GM18526 (cell line): Measurements from ENCODE around the gene ASCC3.

ENCODE experiments used
- POLR2A ChIP-seq: IDR thresholded peaks from 3 replicates; pipeline ENCODE4 v1.6.1; 2011; ENCODE audit not compliant: insufficient read length; ENCODE audit errors: extremely low read depth

Gene ASCC3

GRCh38 chr6:100790084-100790483 is 91.0 kb downstream of the ASCC3 start:
- TF ChIP-seq POLR2A: no peak

DNA sequence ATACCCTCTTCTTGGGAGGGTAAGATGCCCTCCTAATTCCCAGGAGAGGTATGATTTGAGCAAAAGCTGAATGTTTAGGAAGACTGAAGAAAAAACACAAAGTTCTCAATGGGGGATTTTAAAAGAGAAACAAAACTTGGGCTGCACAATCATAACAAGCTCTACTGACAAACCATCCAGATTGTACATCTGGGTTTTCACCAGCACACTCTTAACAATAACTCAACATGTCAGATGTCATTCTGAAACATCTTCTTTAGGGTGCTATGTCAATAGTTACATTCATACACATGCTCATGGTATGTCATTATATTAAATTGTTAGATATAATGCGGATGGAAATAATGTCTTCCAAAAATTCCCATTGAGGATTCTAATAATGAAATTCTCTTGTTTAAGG is 95.1 kb downstream of the ASCC3 start:
- TF ChIP-seq POLR2A: no peak

DNA sequence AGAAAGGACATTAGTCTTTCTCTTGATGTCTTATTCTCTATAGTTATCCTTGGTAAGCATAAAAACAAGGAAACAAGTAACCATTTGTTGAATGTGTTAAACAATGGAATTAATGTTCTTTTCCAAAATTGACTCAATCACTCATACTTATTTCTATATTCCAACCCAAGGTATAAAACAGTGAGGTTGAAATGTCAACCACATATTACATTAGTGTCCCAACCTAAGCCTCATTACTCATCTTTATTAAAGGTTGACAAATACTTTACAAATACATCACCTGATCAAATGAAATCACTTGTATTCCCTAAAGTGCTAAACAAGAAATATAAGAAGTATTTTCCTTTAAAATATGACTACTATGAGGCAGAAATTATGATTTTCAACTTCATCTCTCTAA is 100.5 kb downstream of the ASCC3 start:
- TF ChIP-seq POLR2A: no peak

- no peak for TF ChIP-seq POLR2A
Measured at GRCh38 chr6:100775667-100776066, 105.5 kb downstream of the ASCC3 start.

DNA sequence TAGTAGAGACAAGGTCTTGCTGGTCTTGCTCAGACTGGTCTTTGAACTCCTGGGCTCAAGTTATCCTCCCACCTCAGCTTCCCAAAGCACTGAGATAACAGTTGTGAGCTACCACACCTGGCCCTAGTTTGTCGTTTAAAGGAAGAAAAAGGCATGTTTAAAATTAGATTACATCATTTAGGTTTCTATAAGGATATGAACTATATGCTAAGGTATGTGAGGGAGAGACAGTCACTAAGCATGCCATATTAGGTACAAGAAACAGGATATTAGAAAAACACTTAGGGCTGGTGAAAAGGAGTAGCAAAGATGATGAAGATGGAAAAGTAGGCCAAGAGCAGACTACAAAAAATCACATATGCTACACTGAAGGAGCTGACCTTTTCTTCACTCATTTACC is 106.4 kb downstream of the ASCC3 start:
- TF ChIP-seq POLR2A: no peak

GRCh38 chr6:100768816-100769351 is 112.2 kb downstream of the ASCC3 start:
- TF ChIP-seq POLR2A: no peak

DNA sequence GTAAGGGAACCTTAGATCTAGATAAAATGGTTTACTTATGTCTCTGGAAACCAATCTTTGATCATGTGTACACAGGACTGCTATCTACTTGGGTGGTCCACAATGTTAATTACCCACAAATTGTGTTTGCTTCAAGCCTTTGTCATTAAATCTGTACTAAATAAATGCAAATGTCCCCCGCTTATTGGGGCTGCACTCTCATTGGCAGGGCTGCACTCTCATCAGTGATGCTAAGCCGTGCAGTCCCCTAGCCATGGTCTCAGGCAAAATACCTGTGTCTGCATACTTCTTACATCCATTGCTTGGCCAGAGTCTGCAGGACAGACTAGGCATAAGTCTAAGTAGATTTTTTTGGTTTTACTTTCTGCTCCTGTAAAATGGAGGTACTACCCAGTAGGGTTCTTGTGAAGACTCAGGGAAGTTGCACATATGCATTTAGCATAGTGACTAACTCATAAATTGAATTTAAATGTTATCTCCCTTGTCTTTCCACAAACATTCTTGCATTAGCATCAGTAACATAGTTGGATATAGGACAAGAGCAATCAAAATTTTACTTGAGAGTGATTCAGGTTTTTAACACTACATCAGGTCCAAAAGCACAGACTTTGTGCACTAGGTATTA is 117.4 kb downstream of the ASCC3 start:
- TF ChIP-seq POLR2A: no peak

GRCh38 chr6:100761841-100762240 is 119.3 kb downstream of the ASCC3 start:
- no peak for TF ChIP-seq POLR2A

DNA sequence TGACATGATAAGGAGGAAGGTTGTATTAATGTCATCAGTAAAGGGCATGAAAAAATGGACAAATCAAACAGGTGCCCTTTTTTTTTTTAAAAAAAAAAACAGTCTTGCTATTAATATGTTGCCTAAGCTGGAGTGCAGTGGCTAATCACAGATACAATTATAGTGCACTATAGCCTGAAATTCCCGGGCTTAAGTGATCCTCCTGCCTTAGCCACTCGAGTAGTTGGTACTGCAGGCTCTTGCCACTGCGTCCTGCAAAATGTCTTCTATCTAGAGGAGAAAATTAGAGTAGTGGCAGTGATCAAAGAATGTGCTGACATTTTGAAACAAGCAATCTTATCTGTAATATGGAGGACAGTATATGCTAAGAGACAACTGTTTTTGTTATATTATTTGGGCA is 127.7 kb downstream of the ASCC3 start:
- TF ChIP-seq POLR2A: no peak

GRCh38 chr6:100751590-100751989 is 129.5 kb downstream of the ASCC3 start:
- TF ChIP-seq POLR2A: no peak

DNA sequence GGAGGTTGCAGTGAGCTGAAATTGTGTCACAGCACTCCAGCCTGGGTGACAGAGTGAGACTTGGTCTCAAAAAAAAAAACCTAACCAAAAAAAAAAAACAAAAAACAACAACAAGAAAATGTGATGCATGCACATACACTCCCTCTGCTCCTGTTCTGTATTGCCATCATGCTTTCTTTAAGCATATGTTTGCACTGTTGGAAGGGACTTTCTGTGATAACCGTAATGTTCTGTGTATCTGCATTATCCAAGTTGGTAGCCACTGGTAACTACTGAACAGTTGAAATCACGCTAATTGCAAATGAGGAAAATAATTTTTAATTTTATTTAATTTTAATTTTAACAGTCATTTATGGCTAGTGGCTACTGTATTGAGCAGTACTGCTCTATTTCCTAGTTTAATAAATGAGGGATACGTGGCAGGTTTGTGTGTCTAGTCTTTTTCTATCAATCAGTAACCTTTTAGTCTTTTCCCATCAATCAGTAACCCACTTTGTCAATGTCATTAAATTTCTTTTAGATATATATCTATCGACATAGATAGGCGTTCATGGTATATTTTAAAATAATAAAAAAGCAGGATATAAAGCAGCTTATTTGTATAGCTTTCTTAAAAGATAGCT is 135.6 kb downstream of the ASCC3 start:
- TF ChIP-seq POLR2A: no peak

DNA sequence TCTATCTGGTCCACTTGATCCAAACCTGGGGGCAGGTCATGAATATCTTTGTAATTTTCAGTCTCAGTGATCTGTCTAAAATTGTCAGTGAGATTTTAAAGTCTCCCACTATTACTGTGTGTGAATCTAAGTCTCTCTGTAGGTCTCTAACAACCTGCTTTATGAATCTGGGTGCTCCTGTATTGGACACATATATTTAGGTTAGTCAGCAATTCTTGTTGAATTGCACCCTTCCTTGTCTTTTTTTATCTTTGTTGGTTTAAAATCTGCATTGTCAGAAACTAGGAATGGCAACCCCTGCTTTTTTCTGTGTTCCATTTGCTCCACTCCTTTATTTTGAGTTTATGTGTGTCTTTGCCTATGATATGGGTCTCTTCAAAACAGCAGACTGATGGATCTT is 140.7 kb downstream of the ASCC3 start:
- TF ChIP-seq POLR2A: no peak

GRCh38 chr6:100731411-100731810 is 149.7 kb downstream of the ASCC3 start:
- TF ChIP-seq POLR2A: no peak

- TF ChIP-seq POLR2A: no peak
Measured at GRCh38 chr6:100730001-100730980, 150.8 kb downstream of the ASCC3 start.

DNA sequence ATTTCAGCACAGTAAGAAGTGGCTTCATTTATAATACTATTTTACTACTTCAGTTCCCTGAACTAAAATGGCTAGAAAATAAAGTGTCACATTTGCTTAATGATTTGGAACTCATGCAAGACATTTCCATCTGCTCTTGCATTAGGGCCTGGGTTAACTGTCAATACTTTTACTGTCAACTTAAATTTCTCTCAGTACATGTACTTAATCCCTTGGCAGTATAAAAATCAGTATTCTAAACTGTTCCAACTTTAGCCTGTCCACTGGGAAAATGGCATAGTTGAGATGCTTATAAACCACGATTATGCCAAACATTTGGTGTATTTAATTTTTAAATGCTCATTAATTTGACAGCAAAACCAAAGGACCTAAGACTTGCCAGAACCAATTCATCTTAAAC is 154.5 kb downstream of the ASCC3 start:
- TF ChIP-seq POLR2A: no peak

DNA sequence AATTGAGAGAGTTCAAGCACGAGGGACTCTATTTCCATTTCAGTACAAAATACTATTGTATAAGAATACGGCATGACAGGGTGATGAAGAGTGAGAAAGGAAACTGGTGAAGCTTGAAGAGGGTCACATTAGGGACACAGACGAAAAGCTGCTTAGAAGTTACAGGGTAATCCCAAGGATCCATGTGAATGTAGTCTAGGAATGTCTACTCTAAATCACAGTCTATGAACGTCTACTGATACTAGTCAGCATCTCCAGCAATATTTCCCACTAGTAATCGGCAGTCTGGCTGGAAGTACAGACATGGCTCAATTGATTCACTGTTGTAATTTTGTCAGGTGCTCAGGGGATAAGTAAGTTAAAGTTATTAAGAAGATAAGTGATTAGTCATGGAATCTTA is 156.4 kb downstream of the ASCC3 start:
- no peak for TF ChIP-seq POLR2A
